PC-3 (cell line): ENCODE data around the gene IBA57. TPM values are rescaled to one million over a fixed set of nuclear protein-coding genes. Genes with fewer than 3 reads are reported as not detected.
A peak's percentile ranks its signal among the peaks of the same experiment; 100 is the strongest.

Experiments
- ATAC-seq: fragments of 200-7000 bp; cut with Tn5 transposase; 2 replicates; pipeline ENCODE4 v1.9.1; 2020; ENCODE audit warnings: mild to moderate bottlenecking, moderate library complexity
- BruUV-seq: library from RNA; stranded (reverse); fragments of 400-500 nt; replicated peaks from 2 replicates; lab custom pipeline; 2021; lab: Mats Ljungman, UMichigan
- CTCF ChIA-PET: fragments of 300-600 bp; sonication (Branson Sonifier 250); formaldehyde crosslinking; loops from one replicate; lab custom pipeline; 2022; ENCODE audit warnings: antibody characterized with exemption; lab: Charles Lee
- POLR2A ChIA-PET: fragments of 300-600 bp; sonication (Branson Sonifier 250); formaldehyde crosslinking; loops from one replicate; lab custom pipeline; 2022; ENCODE audit warnings: antibody characterized with exemption; ENCODE audit not compliant: unreplicated experiment; lab: Charles Lee
- DNase-seq: peaks from one replicate; pipeline ENCODE4 v3.0.0-alpha.2; 2015
- H2AFZ ChIP-seq: fragments of 300-600 bp; sonication (generic); 2 replicates; pipeline ENCODE4 v1.6.0; 2016; ENCODE audit warnings: antibody characterized with exemption, low read length
- H3F3A ChIP-seq: fragments of 300-600 bp; sonication (generic); one replicate; pipeline ENCODE4 v1.6.0; 2017; ENCODE audit warnings: antibody characterized with exemption, low read length, control low read depth, mild to moderate bottlenecking; ENCODE audit not compliant: unreplicated experiment
- H3K27ac ChIP-seq: fragments of 300-600 bp; sonication (generic); 2 replicates; pipeline ENCODE4 v1.5.1; 2016; ENCODE audit warnings: mild to moderate bottlenecking, low read length
- H3K27me3 ChIP-seq: fragments of 300-600 bp; sonication (generic); 2 replicates; pipeline ENCODE4 v1.6.1; 2016; ENCODE audit warnings: low read length, mixed read lengths
- H3K36me3 ChIP-seq: fragments of 300-600 bp; sonication (generic); 2 replicates; pipeline ENCODE4 v1.6.1; 2016; ENCODE audit warnings: low read depth, mixed run types, low read length, mixed read lengths
- H3K4me1 ChIP-seq: fragments of 300-600 bp; sonication (generic); 2 replicates; pipeline ENCODE4 v1.5.1; 2016; ENCODE audit warnings: low read length; ENCODE audit not compliant: insufficient read depth
- H3K4me2 ChIP-seq: fragments of 300-600 bp; sonication (generic); 2 replicates; pipeline ENCODE4 v1.6.0; 2016; ENCODE audit warnings: low read length
- H3K4me3 ChIP-seq: fragments of 300-600 bp; sonication (generic); 2 replicates; pipeline ENCODE4 v1.5.1; 2016; ENCODE audit warnings: mild to moderate bottlenecking, low read length, mixed read lengths
- H3K79me2 ChIP-seq: fragments of 300-600 bp; sonication (generic); 2 replicates; pipeline ENCODE4 v1.6.1; 2017; ENCODE audit warnings: low read length, mixed read lengths
- H3K9ac ChIP-seq: fragments of 300-600 bp; sonication (generic); 2 replicates; pipeline ENCODE4 v1.6.0; 2016; ENCODE audit warnings: mild to moderate bottlenecking, low read length
- H3K9me2 ChIP-seq: fragments of 300-600 bp; sonication (generic); replicated peaks from 2 replicates; pipeline ENCODE4 v1.6.1; 2016; ENCODE audit warnings: mixed run types, low read length, mixed read lengths
- H3K9me3 ChIP-seq: fragments of 300-600 bp; sonication (generic); 2 replicates; pipeline ENCODE4 v1.6.1; 2016; ENCODE audit warnings: low read length, mixed read lengths
- H4K20me1 ChIP-seq: fragments of 300-600 bp; sonication (generic); 2 replicates; pipeline ENCODE4 v1.6.1; 2016; ENCODE audit warnings: low read length, mixed read lengths
- CTCF ChIP-seq: fragments of 300-600 bp; sonication (generic); conservative IDR thresholded peaks from 2 replicates; pipeline ENCODE4 v1.5.1; 2017; ENCODE audit warnings: antibody characterized with exemption, low read depth, mild to moderate bottlenecking, low read length
- EZH2 ChIP-seq: fragments of 300-600 bp; sonication (generic); IDR thresholded peaks from one replicate; pipeline ENCODE4 v1.6.1; 2017; ENCODE audit warnings: antibody characterized with exemption, mild to moderate bottlenecking, low read length; ENCODE audit not compliant: unreplicated experiment
- EZH2phosphoT487 ChIP-seq: fragments of 300-600 bp; sonication (generic); IDR thresholded peaks from 2 replicates; pipeline ENCODE4 v1.6.1; 2018; ENCODE audit warnings: mild to moderate bottlenecking, antibody characterized with exemption, low read length, borderline replicate concordance
- intact Hi-C: fragments of 100-400 bp; cut with micrococcal nuclease; formaldehyde crosslinking; loops from 2 replicates; pipeline ENCODE4 v1.9.0; 2023
- total RNA-seq: library from RNA; depleted of rRNA; stranded (reverse); fragments of >200 nt; gene quantifications from 2 replicates; pipeline ENCODE4 v1.2.3, GENCODE V29; 2014

The IBA57 gene
- total RNA-seq, 1 experiment from 2014 or later = 18.3 TPM

DNA sequence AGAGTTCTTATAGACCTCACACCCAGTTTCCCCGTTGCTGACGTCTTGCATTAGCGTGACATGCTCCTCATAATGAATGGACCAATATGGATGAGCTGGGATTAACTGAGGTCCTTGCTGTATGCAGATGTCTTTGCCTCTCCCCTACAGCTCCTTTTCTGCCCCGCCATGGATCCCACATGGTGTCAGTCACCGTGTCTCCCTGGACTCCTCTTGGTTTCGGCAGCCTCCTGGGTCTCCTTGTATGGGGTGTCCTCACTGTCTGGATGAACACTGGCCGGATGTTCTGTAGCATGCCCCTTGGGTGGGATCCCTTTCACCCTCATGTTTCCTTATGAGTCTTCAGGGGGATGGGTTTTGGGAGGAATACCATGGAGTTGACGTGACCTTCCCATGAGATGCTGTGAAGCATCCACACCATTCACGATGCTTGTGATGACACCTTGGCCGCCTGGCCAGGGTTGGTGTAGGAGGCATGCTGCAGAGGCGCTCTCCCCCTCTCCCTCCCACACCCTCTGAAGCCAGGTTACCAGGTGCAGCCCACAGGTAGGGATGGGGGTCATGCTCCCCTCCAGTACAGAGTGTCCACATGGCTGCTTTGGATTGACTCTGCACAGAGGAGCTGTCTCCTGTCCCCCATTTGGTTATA lies 11.5 kb upstream of the IBA57 start:
- no peak overlapping the region for H2AFZ ChIP-seq
- CTCF ChIA-PET = interaction anchor here (1.5 kb wide), 1 partner anchor 155 kb away, joined by 11 read pairs; no protein-coding TSS in a partner anchor
- H3K27ac ChIP-seq = no peak overlapping the region
- H3F3A ChIP-seq = no peaks in the 10 kb centered on the region
- no peaks in the 10 kb centered on the region for H3K9me3 ChIP-seq
- no peaks in the 10 kb centered on the region for H4K20me1 ChIP-seq
- no peak for TF ChIP-seq CTCF
- TF ChIP-seq EZH2 = no peak
- no peak for TF ChIP-seq EZH2phosphoT487
- no peaks in the 10 kb centered on the region for H3K79me2 ChIP-seq
- no peak overlapping the region for H3K9ac ChIP-seq
- no TSS peak for BruUV-seq
- no peaks in the 10 kb centered on the region for H3K4me1 ChIP-seq
- H3K9me2 ChIP-seq = no peaks in the 10 kb centered on the region
- no peak for DNase-seq
- no peak overlapping the region for H3K4me3 ChIP-seq
- no peaks in the 10 kb centered on the region for H3K27me3 ChIP-seq
- POLR2A ChIA-PET = no interaction called here
- 0 out of 2 replicates have a peak, but pooled peaks cover under 1% of the 10 kb centered on the region for H3K36me3 ChIP-seq
- no peak for ATAC-seq
- intact Hi-C loops = no loop called here
- H3K4me2 ChIP-seq = no peak overlapping the region

- Histone ChIP-seq H3K27ac (no peak overlapping the region), H4K20me1 (no peaks in the 10 kb centered on the region), H3K4me3 (no peak overlapping the region), H2AFZ (no peak overlapping the region), H3K9me3 (no peaks in the 10 kb centered on the region), H3K27me3 (no peaks in the 10 kb centered on the region), H3K9ac (no peak overlapping the region), H3F3A (no peaks in the 10 kb centered on the region), H3K36me3 (no peaks in the 10 kb centered on the region), H3K4me2 (no peak overlapping the region), H3K9me2 (no peaks in the 10 kb centered on the region), H3K4me1 (no peaks in the 10 kb centered on the region), H3K79me2 (no peaks in the 10 kb centered on the region)
- DNase-seq (no peak), ATAC-seq (peak; percentile 28)
- POLR2A ChIA-PET = no interaction called here
- CTCF ChIA-PET = no interaction called here
- intact Hi-C loops = no loop called here
- BruUV-seq = no TSS peak
- TF ChIP-seq CTCF (no peak), EZH2phosphoT487 (no peak), EZH2 (no peak)
Measured at GRCh38 chr1:228154670-228155571, 10.7 kb upstream of the IBA57 start.
